GM21825 (cell line): ENCODE results near the gene SPTBN4.
"Not testable (repeated sequence)": the region's sequence is repeated elsewhere in the genome, so short reads cannot be mapped to it uniquely, and the experiment has no call there.

Experiments
- ATAC-seq: cut with Tn5 transposase; IDR thresholded peaks from one replicate; pipeline ENCODE4 v1.9.1; 2021; ENCODE audit warnings: mild to moderate bottlenecking, moderate library complexity; ENCODE audit not compliant: unreplicated experiment

SPTBN4 gene

DNA sequence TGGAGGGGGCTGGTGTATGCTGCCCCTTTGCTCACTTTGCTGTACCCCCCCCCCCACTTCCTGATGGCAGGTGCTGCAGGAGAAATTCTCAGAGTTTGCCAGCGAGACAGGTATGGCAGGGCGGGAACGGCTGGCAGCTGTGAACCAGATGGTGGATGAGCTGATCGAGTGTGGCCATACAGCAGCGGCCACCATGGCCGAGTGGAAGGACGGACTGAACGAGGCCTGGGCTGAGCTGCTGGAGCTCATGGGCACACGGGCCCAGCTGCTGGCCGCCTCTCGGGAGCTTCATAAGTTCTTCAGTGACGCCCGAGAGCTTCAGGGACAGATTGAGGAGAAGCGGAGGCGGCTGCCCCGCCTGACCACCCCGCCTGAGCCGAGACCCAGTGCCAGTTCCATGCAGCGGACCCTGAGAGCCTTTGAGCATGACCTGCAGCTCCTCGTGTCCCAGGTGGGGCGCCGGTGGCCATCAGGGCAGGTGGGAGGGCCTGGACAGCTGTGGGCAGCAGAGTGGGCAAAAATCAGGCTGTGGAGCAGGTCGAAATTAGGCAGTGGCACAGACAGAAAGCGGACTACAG, 90.2 kb downstream of the SPTBN4 start:
- no peak for ATAC-seq

DNA sequence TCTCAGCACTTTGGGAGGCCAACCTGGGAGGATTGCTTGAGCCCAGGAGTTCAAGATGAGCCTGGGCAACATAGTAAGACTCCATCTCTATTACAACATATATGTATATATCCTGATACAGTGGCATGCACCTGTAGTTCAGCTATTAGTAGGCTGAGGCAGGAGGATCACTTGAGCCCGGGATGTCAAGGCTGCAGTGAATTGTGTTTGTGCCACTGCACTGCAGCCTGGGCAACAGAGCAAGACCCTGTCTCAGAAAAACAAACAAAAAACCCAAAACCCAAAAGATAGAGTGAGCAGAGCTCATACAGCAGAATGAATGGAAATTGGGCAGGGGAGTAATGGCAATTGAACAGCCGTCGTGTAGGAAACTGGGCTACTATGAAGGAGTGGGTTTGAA, 92.6 kb downstream of the SPTBN4 start:
- no peak for ATAC-seq

DNA sequence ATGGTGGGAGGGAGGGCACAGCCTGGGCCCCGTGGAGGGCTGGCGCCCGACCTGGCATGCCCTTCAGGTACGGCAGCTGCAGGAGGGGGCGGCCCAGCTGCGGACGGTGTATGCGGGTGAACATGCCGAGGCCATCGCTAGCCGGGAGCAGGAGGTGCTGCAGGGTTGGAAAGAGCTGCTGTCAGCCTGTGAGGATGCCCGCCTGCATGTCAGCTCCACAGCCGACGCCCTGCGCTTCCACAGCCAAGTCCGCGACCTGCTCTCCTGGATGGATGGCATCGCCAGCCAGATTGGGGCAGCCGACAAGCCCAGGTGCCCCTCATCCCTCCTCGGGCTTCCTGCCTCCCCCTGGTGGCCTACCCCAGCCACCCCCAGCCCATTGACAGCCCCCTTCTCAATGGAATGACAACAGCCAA, 93.3 kb downstream of the SPTBN4 start:
- ATAC-seq: no peak

DNA sequence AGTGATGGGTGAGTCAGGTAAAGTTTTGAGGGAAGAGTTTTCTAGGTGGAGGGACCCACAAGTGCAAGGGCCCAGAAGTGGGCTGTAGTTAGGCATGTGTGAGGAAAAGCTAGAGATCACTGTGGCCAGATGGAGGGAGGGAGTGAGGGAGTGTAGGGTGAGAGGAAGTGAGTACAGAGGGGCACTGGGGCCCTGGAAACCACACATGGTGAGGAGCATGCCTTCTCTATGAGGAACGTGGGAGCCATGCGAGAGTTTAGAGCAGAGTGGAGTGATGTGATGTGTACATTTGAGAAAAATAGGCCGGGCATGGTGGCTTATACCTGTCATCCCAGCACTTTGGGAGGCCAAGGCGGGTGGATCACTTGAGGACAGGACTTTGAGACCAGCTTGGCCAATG, 95.1 kb downstream of the SPTBN4 start:
- no peak for ATAC-seq

DNA sequence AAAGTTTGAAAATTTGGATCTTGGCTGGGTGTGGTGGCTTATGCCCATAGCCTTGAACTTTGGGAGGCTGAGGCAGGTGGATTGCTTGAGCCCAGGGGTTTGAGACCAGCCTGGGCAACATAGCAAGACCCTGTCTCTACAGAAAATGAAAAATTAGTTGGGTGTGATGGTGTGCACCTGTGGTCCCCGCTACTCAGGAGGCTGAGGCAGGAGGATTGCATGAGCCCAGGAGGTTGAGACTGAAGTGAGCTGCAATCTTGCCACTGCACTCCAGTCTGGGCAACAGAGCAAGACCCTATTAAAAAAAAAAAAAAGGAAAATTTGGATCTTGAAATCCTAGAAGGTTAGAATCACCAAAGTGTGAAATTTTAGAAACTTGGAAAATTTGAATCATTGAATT, 97.7 kb downstream of the SPTBN4 start:
- ATAC-seq: not testable (repeated sequence)

DNA sequence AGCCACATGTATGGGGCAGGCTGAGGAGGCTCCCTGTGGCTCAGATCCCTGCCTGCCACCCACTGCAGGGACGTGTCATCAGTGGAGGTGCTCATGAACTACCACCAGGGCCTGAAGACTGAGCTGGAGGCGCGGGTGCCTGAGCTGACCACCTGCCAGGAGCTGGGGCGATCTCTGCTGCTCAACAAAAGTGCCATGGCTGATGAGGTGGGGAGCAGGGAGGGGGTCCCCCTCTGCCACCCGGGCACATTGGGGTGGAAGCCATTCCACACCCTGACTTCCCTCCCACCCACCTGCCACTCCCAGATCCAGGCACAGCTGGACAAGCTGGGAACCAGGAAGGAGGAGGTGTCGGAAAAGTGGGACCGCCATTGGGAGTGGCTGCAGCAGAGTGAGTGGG, 98.6 kb downstream of the SPTBN4 start:
- no peak for ATAC-seq

DNA sequence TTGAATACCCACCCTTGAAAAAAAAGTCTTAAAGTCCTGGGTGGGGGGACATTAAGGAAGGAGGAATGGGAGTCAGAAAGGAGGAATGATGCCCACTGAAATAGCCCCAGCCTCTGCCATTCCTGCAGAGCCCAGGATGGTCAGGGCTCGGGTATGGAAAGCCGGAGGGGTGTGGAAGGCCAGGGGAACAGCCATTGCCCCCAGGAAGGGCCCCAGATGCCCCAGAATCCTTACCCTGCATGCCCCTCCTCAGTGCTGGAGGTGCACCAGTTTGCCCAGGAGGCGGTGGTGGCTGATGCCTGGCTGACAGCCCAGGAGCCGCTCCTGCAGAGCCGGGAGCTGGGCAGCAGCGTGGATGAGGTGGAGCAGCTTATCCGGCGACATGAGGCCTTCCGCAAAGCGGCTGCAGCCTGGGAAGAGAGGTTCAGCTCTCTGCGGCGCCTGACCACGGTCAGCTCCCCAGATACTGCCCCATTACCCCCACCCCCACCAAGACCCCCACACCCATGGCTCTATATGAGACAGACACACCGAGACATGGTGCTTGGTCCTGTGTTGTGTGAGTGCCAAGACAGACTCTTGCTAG, 99.2 kb downstream of the SPTBN4 start:
- ATAC-seq: no peak

DNA sequence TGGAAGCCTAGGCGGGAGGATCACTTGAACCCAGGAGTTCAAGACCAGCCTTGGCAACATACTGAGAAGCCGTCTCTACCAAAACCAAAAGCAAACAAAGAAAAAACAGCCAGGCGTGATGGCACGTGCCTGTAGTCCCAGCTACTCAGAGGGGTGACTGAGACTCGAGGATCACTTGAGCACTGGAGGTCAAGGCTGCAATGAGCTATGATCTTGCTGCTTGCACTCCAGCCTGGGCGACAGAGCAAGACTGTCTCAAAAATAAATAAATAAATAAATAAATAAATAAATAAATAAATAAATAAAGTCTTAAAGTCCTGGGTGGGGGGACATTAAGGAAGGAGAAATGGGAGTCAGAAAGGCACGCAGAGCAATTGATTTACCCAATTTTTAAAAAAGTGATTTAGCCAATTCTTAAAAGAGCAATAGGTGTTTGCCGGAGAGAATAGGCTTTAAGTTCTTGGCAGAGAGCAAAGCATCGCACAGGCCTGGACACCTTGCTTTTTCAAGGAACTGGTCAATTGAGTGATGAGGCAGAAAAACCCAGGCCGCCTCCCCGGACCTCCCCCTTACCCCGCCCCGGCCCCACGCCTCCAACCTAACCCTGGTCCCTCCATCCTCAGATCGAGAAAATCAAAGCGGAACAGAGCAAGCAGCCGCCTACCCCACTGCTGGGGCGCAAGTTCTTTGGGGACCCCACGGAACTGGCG, 100.4 kb downstream of the SPTBN4 start:
- no peak for ATAC-seq

DNA sequence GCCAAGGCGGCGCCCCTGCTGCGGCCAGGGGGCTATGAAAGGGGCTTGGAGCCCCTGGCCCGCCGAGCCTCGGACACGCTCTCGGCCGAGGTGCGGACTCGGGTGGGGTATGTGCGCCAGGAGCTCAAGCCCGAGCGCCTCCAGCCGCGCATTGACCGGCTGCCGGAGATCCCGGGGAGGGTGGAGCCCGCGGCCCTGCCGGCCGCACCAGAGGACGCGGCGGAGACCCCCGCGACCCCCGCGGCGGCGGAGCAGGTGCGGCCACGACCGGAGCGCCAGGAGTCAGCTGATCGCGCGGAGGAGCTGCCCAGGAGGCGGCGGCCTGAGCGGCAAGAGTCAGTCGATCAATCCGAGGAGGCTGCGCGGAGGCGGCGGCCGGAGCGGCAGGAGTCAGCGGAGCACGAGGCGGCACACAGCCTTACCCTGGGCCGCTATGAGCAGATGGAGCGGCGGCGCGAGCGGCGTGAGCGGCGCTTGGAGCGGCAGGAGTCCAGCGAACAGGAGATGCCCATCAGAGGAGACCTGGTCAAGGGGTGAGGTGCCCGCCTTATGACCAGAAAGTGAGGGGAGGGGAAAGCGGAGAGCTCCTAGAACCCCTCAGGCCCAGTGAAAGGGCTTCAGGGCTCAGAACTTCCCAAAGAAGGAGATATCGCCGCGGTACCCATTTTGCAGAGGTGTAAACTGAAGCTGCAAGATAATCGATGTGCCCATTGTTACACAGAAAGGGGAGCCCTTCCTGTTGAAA, 101.1 kb downstream of the SPTBN4 start:
- ATAC-seq: no peak

DNA sequence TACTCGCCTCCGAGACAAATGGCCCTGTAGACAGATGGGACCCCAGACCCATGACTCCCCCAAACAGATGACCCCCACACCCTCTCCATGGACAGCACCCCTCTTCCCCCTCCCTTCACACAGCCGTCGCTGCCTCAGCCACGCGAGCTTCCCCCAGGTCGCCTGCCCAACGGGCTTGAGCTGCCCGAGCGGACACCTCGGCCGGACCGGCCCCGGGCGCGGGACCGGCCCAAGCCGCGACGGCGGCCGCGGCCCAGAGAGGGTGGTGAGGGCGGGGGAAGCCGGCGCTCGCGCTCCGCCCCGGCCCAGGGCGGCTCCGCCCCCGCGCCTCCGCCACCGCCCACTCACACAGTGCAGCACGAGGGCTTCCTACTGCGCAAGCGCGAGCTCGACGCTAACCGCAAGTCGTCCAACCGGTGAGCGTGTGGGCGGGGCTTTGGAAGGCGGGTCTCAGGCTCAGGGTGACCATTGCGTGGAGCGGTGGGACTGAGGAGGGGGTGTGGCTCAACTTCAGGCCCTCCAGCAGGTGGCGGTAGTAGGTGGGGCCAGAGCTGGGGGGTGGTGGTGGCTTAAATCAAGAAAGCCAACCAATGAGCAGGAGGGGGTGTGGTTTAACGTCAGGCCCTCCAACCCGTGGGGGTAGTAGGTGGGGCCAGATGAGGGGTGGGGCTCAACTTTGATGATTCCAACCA, 103.7 kb downstream of the SPTBN4 start:
- peak; percentile 71 for ATAC-seq

DNA sequence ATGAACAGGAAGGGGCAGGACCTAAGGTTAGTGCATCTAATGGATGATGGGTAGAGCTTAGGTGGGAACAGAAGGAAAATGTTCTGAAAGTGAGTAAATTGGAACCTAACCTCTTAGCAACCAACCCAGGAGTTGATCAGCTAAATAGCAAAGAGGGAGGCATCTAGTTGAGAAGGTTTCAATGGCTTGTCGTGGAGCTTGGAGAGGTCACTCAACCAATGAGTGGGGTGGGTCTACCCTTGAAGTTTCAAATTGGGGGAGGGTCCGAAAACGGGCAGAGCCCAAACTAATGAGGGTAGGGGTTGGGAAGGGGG, 104.2 kb downstream of the SPTBN4 start:
- ATAC-seq: no peak

DNA sequence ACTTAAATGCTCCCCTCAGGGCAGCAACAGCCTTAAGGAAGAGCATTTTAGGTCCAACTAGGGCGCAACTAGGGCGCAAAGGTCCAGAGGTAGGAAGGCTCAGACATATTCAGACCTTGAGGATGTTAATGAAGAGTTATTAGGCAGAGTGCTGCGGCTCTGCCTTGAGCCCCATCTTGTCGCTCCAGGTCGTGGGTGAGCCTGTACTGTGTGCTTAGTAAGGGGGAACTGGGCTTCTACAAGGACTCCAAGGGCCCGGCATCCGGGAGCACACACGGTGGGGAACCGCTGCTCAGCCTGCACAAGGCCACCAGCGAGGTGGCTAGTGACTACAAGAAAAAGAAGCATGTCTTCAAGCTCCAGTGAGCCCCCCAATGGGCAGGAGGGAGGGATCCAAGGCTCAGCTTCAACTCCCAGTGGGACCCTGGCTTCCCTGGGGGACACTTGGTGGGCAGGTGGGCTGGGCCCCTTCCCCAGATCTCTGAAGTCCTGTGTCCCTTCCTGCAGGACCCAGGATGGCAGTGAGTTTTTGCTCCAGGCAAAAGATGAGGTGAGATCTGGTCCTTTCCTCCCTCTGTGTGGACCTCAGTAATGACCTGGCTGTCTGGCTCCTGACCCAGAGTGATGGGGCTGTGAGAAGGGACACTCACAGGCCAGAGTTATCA, 105.2 kb downstream of the SPTBN4 start:
- ATAC-seq: no peak

DNA sequence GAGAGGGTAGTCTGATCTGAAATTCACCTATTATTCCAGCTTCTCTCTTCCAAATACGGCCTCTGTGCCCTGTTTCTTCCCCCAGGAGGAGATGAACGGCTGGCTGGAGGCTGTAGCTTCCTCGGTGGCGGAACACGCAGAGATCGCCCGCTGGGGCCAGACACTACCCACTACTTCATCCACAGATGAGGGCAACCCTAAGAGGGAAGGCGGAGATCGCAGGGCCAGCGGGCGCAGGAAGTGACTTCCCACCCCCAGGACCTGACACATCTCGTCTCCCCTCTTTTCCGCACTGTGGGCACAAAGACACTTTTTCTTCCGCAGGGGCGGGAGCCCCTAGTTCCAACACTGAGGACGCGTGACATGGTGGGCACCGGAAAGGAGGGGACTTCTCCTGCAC, 108.5 kb downstream of the SPTBN4 start:
- ATAC-seq: no peak

DNA sequence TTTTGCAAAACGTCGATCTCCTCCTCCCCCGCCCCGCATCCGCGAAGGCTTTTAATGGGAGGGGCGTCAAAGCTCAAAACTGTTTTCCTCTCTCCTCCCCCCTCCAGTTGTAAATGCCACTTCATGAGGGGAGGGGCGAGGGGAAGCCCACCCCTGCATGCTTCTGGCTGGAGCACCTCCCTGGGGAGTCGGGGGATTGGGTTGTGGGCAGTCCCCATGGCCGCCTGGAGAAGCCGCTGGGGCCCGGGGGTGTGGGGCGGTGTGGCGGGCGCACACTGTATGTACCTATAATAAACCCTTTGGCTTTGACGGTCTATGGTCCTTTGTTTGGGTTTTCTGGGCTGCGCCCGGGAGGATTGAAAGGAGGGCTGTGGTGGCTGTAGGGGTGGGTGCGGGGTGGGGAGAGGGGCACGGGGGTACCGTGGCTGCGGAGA, 109.4 kb downstream of the SPTBN4 start:
- peak; percentile 6 for ATAC-seq

DNA sequence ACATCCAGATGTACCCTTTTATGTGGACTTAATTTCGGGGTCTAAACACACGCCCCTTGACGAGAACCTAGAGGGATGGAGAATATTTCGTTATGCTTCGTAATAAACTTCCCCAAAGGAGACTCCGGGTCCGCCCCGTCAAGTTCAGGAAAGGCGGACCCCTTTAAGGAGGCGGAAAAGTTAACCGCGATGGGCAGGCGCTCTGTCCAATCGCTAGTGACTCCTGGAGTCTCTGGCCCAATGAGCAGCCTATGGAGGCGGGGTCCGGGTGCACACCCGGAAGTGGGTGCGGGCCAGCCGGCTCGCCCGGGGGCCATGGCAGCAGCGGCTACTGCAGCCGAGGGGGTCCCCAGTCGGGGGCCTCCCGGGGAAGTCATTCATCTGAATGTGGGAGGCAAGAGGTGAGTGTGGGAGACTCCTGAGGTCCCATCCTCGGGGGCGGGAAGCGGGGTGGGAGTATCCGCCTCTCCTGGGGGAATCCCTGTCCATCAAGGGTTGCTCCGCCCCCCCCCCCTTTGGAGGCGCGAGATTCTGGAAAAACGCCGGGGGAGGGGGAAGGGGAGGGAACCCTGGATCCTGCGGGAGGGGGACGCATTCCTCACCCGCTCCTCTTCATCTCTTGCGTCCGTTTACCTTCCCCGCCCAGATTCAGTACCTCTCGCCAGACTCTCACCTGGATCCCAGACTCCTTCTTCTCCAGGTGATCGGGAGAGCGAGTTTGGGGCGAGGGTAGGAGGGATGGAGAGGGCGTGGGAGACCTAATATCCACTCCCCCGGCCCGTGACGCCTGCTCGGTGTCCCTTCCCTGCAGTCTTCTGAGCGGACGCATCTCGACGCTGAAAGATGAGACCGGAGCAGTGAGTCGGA, 110.0 kb downstream of the SPTBN4 start, which contains the start of gene SHKBP1:
TSS of gene SHKBP1 (plus strand) at position 289 of the 867 bp plus-strand sequence. CDS start at position 316, 27 bp downstream.
- ATAC-seq: peak; percentile 89

DNA sequence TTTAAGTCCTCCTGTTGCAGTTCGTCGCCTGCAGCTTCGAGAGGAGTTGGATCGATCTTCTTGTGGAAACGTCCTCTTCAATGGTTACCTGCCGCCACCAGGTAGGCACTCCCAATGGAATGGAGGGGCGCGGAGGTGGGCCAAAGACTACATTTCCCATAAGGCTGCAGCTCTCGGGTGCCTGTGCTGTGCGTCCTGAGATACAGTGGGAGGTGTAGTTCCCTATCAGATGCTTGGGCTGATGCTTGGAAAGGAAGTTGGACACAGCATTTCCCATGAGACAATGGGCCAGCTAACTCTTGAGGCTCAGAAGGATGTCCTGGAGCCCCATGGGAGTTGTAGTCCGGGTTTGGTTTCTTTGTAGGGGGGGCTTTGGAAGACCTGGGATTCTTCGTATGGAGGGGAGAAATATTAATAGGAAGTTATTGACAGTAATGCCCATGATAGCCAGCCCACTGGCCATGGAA, 111.7 kb downstream of the SPTBN4 start:
- ATAC-seq: no peak

DNA sequence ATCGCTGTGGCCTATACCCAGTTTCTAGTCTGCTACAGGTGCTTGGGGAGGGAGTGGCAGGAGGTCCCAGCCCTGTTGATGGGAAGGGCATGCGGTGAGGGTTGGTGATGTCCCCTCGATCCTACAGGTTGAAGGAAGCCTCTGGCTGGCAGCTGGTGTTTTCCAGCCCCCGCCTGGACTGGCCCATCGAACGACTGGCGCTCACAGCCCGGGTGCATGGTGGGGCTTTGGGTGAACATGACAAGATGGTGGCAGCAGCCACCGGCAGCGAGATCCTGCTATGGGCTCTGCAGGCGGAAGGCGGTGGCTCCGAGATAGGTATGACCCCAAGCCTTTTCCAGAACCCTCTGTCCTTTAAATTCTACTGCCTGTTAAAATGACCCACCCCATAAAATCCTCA, 113.8 kb downstream of the SPTBN4 start:
- ATAC-seq: no peak

DNA sequence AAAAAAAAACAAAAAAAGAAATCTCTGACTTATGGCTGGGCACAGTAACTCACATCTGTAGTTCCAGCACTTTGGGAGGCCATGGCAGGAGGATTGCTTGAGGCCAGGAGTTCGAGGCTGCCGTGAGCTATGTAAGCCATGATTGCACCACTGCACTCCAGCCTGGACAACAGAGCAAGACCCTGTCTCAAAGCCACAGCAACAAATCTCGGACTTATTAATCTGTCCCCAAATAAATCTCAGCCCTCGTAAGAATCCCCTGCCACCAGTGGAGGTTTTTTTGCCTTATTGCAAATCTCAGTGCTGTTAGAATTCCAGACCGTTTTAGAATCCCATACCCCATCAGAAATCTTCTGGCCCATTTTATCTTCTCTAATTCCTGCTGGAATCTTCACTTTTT, 114.7 kb downstream of the SPTBN4 start:
- ATAC-seq: no peak

DNA sequence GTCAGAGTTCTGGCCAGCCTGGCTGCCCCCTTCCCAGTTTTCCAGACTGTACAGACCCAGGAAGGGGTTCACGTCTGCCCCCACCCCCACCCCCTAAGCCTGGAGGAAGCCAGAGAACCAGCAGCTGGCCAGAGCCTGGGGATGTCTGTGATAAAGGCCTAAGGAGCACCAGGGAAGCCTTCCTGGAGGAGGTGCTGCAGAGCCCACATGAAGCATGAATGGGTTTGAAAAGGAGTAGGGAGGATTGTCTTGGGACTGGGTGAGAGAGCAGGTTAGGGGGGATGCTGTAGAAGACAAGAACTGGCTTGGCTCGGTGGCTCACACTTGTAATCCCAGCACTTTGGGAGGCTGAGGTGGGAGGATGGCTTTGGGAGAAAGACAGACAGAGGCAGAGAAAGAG, 115.7 kb downstream of the SPTBN4 start:
- ATAC-seq: no peak

DNA sequence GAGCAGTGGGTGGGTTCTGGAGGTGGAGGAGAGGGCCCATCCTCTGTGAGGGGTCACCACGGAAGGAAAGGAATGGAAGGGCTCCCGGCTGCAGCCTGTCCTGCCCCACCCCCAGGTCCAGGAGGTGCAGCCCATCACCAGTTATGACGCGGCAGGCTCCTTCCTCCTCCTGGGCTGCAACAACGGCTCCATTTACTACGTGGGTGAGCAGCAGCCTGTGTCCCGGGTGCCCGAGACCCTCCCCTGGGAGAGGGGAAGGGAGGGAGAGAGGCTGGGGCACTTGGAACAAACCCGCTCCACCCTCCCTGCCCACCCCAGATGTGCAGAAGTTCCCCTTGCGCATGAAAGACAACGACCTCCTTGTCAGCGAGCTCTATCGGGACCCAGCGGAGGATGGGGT, 116.5 kb downstream of the SPTBN4 start:
- ATAC-seq: no peak
